GM19193 (cell line): ENCODE results near the gene RTL1.

Experiments
- POLR2A ChIP-seq: IDR thresholded peaks from 4 replicates; pipeline ENCODE4 v1.6.1; 2011; ENCODE audit not compliant: insufficient read depth, insufficient read length; ENCODE audit errors: extremely low read depth

RTL1 gene

GRCh38 chr14:100857233-100857922 is 46.1 kb downstream of the RTL1 start:
- no peak for TF ChIP-seq POLR2A

DNA sequence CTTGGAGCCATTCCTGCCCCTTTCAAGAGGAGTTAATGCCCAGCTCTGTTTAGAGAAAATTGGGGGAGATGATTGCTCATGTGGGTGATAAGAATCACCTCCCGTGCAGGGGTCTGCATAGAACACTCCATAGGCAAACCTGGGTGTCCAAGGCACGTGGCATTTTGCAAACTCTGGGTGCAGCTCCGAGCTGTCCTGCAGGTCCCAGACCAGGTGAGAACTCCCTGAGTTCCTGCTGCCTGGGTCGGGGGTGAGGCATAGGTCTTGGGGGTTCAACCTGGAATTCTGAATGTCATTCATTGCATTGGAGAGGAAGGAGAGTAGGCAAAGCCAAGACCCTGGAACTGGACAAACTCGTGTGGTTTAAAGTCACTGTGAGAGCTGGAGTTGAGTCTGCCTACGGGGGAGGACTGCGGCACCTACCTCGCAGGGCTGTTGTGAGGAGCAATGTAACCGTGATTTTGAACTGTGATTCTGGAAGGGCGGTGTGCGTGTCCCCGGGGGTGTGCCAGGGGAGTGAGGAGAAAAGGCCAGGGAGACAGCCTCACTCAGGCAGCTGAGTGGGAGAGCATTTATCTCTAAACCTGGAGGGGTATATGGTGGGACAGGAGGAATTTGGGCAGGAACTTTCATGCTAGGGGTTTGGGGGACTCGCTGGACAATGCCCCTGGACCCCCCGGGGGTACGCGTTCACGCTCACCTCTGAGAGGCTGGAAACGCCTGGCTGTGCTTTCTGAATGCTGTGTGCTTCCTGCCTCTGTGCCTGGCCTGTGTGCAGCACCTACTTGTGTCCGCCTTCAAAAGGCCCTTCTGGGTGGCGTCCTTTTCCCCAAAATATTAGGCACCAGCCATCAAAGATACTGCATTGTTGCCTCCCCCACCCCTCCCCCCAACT is 47.2 kb downstream of the RTL1 start:
- no peak for TF ChIP-seq POLR2A

DNA sequence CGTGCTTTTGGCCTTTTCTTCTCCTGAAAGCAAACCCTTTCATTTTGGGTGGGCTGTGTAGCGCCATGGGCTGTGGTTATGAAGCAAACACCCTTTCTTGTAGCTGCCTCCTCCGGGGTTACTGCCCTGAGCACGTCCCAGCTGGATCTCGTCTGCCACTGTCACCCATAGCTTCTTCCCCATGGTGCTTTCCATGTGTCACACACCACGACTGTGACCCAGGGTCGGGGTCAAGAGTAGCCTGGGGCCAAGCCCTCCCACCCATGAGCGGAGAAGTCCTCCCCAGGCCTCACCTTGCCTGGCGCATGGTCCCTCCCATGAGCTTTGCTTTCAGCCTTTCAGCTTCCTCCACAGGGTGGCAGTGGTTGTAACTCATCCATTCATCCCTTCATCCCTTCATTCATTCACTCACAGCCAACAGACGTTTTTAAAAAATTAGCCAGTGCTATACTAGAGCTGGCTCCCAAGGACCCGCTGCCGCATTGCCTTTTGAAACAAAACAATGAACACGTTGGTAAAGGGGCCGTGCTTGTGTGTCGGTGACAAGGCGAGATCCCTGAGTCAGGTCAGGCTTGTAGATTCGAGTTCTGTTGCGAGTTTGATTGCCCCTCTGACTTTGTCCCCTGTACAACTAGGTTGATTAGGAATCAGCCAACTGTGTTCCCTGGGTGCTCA is 48.1 kb downstream of the RTL1 start:
- TF ChIP-seq POLR2A, result no peak

GRCh38 chr14:100854435-100854834 is 49.1 kb downstream of the RTL1 start:
- TF ChIP-seq POLR2A, result no peak

- TF ChIP-seq POLR2A, result no peak
These were observed 51.4 kb downstream of the RTL1 start for GRCh38 chr14:100851946-100852620.

DNA sequence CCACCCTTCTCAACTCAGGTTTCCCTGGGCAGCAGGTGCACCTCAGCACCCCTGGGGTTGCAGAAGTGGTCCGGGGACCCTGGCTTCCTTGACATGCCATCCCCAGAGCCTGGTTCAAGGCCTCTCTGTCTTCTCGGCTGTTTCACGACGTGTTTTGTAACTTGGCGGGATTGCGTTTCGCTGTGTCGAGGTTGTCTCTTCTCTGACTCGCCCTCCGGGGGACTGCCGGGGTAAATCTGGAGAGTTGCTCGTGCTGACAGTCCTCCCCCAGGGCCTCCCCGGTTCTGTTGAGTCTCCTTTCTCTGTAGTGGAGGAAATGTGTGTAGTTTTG is 52.0 kb downstream of the RTL1 start:
- no peak for TF ChIP-seq POLR2A

DNA sequence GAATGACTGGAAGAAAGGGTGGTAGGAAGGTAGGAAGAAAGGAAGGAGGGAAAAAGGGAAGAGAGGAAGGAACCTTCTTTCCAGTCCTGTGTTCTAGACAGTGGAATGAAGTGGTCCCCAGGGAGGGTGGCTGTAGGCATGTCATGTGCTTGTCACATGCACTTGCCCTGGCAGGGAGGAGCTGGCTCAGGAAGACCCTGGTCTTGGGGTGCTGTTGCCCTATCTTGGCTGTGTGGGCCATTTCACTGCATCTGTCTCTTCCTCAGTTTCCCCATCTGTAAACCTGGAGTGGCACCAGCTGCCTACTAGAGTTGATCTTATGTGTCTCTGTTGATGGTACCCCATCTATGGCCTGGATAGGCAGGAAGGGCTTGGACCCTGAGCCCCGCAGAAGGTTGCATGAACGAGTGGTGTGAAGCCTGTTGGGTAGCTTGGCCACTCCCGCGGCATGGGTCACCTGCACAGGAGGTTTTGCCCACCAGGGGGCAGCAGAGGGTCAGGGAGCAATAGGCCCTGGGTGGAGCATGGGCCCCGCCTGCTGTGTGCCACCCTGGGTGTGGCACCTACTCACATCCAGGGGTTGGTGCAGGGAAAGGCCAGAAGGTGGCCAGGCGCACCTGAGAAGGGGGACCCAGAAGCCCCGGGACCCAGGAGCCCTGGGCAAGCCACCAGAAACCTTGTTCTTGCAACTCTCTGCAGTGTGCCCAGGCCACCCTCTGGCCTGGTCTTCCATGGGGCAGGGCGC is 52.5 kb downstream of the RTL1 start:
- no peak for TF ChIP-seq POLR2A

- no peak for TF ChIP-seq POLR2A
These were observed 54.3 kb downstream of the RTL1 start for GRCh38 chr14:100849115-100849781.

DNA sequence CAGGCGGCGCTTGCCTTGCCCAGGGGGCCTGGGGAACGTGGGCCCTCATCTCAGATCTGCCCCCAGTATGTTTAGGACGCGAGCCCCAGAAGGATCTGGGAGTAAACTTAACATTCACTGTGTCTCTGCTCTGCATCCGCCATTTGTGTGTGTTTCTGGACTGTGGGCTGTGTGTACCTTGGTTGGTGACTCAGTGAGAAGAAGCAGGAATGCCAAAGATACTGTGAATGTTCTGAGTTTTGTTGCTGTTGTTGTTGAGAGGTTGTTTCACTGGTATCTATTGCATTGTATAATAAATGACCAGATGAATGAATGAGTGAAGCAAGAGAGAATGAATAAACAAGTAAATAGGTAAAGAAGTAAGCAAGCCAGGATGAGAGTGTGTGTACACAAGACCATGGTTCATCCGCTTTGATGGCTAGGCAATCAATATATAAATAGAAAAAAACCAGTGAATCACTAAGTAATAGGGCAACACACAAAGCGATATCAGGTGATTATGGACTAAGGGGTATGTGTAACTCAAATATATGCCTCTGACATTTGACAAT is 57.1 kb downstream of the RTL1 start:
- no peak for TF ChIP-seq POLR2A

DNA sequence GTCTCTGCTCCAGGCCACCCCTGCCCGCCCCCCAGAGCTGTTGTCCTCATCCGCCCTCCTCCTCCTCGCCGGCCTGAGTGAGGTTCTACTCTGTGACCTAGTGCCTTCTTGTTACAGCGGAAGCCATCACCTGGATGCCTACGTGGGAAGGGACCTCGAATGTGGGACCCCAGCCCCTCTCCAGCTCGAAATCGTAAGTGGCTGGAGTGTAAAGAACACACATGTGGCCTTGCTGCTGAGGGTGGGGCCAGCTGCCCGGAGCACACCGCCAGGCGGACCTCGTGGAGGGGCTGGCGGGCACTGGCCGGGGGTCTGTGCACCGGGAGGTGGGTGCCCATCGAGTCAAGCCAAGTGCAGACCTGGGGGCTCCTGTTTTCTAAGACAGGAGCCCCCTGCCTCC is 58.2 kb downstream of the RTL1 start:
- no peak for TF ChIP-seq POLR2A

GRCh38 chr14:100844846-100845245 is 58.7 kb downstream of the RTL1 start:
- no peak for TF ChIP-seq POLR2A

GRCh38 chr14:100844421-100844820 is 59.1 kb downstream of the RTL1 start:
- TF ChIP-seq POLR2A, result no peak

DNA sequence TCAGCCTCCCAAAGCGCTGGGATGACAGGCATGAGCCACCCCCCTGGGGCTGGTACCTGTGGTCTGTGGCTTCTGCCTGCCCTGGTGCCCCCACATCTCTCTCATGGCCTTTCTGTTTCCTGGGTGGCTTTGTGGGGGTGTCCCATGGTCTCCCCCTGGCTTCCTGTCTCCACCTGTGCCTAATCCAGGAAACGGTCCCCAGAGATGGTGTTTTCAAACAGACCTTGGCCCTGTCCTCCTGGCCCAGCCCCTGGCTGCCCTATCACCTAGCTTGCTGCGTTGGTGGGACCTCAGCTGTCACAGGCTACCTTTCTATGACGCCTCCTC is 59.5 kb downstream of the RTL1 start:
- TF ChIP-seq POLR2A, result no peak

DNA sequence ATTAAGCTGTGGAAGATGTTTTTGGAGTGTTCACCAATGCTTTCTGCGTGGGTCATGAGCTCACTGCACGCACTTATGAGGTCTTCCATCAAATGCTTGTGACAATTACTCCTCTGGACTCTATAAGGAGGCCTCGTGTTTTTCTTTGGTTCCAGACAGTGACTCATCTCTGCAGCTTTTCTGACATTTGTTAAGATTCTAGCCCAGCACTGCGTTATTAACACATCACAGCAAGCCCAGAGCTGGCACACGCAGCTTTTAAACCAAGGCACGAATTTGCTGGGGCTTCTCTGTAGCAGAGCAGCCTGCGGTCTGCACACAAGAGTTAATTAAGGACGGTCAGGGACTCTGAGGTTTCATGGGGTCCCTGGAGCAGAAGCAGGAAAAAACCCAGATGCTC is 60.7 kb downstream of the RTL1 start:
- no peak for TF ChIP-seq POLR2A
